Caco-2 (cell line): ENCODE measurements around the gene MMP17. TPM values are rescaled to one million over a fixed set of nuclear protein-coding genes. Genes with fewer than 3 reads are reported as not detected.

Experiments
- BruUV-seq: library from RNA; stranded (reverse); fragments of 400-500 nt; replicated peaks from 2 replicates; lab custom pipeline; 2021; lab: Mats Ljungman, UMichigan
- CTCF ChIA-PET: fragments of 300-600 bp; sonication (Branson Sonifier 250); formaldehyde crosslinking; loops from one replicate; lab custom pipeline; 2022; ENCODE audit warnings: antibody characterized with exemption; lab: Charles Lee
- POLR2A ChIA-PET: fragments of 300-600 bp; sonication (Branson Sonifier 250); formaldehyde crosslinking; loops from one replicate; lab custom pipeline; 2022; ENCODE audit warnings: antibody characterized with exemption; lab: Charles Lee
- DNase-seq, 2 experiments: peaks; one replicate each; pipeline versions ENCODE4 v3.0.0 to v3.0.0-alpha.2; 2020 to 2022
- H3K27me3 ChIP-seq: replicated peaks from 2 replicates; pipeline ENCODE4 v1.6.0; 2011; ENCODE audit warnings: low read length; ENCODE audit not compliant: control insufficient read depth, insufficient read depth
- H3K36me3 ChIP-seq: 2 replicates; pipeline ENCODE4 v1.5.1; 2011; ENCODE audit warnings: low read length; ENCODE audit not compliant: control insufficient read depth, insufficient read depth
- H3K4me1 ChIP-seq: fragments of 250-450 bp; sonication (Bioruptor Pico); 2 replicates; pipeline ENCODE4 v1.5.1; 2020; ENCODE audit warnings: mild to moderate bottlenecking
- H3K4me3 ChIP-seq: 2 replicates; pipeline ENCODE4 v1.5.1; 2011; ENCODE audit warnings: low read depth, mild to moderate bottlenecking, control low read depth, low read length
- H3K9me3 ChIP-seq: fragments of 250-450 bp; sonication (Bioruptor Pico); 2 replicates; pipeline ENCODE4 v1.5.1; 2020; ENCODE audit warnings: mild to moderate bottlenecking, moderate library complexity
- H3K27ac Mint-ChIP-seq: one replicate; pipeline ENCODE4 v1.8.0; 2022; ENCODE audit warnings: mixed read lengths; ENCODE audit not compliant: unreplicated experiment
- H3K27me3 Mint-ChIP-seq: one replicate; pipeline ENCODE4 v1.8.0; 2022; ENCODE audit warnings: mixed read lengths; ENCODE audit not compliant: insufficient read depth, unreplicated experiment
- H3K36me3 Mint-ChIP-seq: one replicate; pipeline ENCODE4 v1.8.0; 2022; ENCODE audit warnings: mild to moderate bottlenecking, mixed read lengths; ENCODE audit not compliant: insufficient read depth, unreplicated experiment
- H3K4me1 Mint-ChIP-seq: one replicate; pipeline ENCODE4 v1.8.0; 2022; ENCODE audit warnings: low read depth, mixed read lengths; ENCODE audit not compliant: unreplicated experiment
- H3K4me3 Mint-ChIP-seq: one replicate; pipeline ENCODE4 v1.8.0; 2022; ENCODE audit warnings: mild to moderate bottlenecking, moderate library complexity, mixed read lengths; ENCODE audit not compliant: unreplicated experiment
- H3K9me3 Mint-ChIP-seq: one replicate; pipeline ENCODE4 v1.8.0; 2022; ENCODE audit warnings: mixed read lengths; ENCODE audit not compliant: unreplicated experiment
- intact Hi-C: fragments of 100-400 bp; cut with micrococcal nuclease; formaldehyde crosslinking; loops from one replicate; pipeline ENCODE4 v1.10.0; 2022; ENCODE audit not compliant: unreplicated experiment
- total RNA-seq: library from RNA; stranded (reverse); gene quantifications from 2 replicates; pipeline ENCODE4 v1.2.3, GENCODE V29; 2022
- TF ChIP-seq, protein P1 (sequence below), 2 experiments: fragments of 200-600 bp in 1 of 2; IDR thresholded peaks; 1 replicate in 1 of 2; 2 replicates in 1 of 2; pipeline versions ENCODE4 v1.5.1 to v1.8.0; 2011 to 2022; ENCODE audit warnings: antibody characterized with exemption in 1 of 2, control low read depth in 1 of 2, inconsistent platforms in 1 of 2, low read depth in 1 of 2, low read length in 1 of 2, mild to moderate bottlenecking in 1 of 2, moderate library complexity in 1 of 2; ENCODE audit not compliant: insufficient read depth in 1 of 2, severe bottlenecking in 1 of 2, unreplicated experiment in 1 of 2

Gene MMP17
- total RNA-seq, 1 experiment from 2014 or later, result 4.6 TPM

GRCh38 chr12:131810726-131811125, 17.5 kb upstream of the MMP17 start:
- H3K9me3 ChIP-seq, result peaks cover 10% of the 10 kb centered on the region
- ChIA-PET CTCF (no interaction called here), POLR2A (no interaction called here)
- Mint-ChIP-seq H3K27ac (no peak overlapping the region), H3K9me3 (peaks cover 11% of the 10 kb centered on the region), H3K27me3 (no peaks in the 10 kb centered on the region), H3K4me1 (no peaks in the 10 kb centered on the region), H3K4me3 (no peak overlapping the region), H3K36me3 (no peaks in the 10 kb centered on the region)
- no TSS peak for BruUV-seq
- no peak for DNase-seq
- no peaks in the 10 kb centered on the region for H3K36me3 ChIP-seq
- no peak overlapping the region for H3K4me3 ChIP-seq
- H3K4me1 ChIP-seq, result no peaks in the 10 kb centered on the region
- TF ChIP-seq, protein P1, sequence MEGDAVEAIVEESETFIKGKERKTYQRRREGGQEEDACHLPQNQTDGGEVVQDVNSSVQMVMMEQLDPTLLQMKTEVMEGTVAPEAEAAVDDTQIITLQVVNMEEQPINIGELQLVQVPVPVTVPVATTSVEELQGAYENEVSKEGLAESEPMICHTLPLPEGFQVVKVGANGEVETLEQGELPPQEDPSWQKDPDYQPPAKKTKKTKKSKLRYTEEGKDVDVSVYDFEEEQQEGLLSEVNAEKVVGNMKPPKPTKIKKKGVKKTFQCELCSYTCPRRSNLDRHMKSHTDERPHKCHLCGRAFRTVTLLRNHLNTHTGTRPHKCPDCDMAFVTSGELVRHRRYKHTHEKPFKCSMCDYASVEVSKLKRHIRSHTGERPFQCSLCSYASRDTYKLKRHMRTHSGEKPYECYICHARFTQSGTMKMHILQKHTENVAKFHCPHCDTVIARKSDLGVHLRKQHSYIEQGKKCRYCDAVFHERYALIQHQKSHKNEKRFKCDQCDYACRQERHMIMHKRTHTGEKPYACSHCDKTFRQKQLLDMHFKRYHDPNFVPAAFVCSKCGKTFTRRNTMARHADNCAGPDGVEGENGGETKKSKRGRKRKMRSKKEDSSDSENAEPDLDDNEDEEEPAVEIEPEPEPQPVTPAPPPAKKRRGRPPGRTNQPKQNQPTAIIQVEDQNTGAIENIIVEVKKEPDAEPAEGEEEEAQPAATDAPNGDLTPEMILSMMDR (IDR thresholded peaks at IDR 0.05; ENCODE audit: insufficient read depth in 1 of 2, low read depth in 1 of 2, low read length in 1 of 2, severe bottlenecking in 1 of 2, unreplicated experiment in 1 of 2), result no peak
- intact Hi-C loops, result no loop called here
- no peaks in the 10 kb centered on the region for H3K27me3 ChIP-seq

DNA sequence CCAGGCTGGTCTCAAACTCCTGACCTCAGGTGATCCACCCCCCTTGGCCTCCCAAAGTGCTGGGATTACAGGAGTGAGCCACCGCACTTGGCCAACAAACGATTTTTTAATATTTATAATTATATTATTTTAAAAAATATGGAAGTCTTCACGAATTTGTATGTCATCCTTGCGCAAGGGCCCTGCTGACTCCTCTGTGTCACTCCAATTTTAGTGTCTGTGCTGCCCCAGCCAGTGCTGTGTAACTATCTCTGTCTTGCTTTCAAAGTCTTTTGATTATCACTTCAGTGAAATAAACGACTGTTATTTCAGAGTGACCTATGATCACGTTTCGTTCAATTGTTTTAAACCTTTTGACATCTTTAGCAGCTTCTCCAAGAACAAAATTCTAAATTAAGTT, 13.1 kb upstream of the MMP17 start:
- BruUV-seq, result no TSS peak
- Histone ChIP-seq H3K27me3 (no peaks in the 10 kb centered on the region), H3K36me3 (no peaks in the 10 kb centered on the region), H3K4me1 (peaks cover 3% of the 10 kb centered on the region; the same call in 1 of the 2 replicates), H3K4me3 (no peak overlapping the region), H3K9me3 (peaks cover 10% of the 10 kb centered on the region)
- H3K4me3 Mint-ChIP-seq, result no peak overlapping the region
- no peak overlapping the region for H3K27ac Mint-ChIP-seq
- H3K36me3 Mint-ChIP-seq, result no peaks in the 10 kb centered on the region
- no peaks in the 10 kb centered on the region for H3K27me3 Mint-ChIP-seq
- intact Hi-C loops, result no loop called here
- ChIA-PET CTCF (no interaction called here), POLR2A (no interaction called here)
- H3K9me3 Mint-ChIP-seq, result peaks cover 11% of the 10 kb centered on the region
- no peak for DNase-seq
- TF ChIP-seq, protein P1 (IDR thresholded peaks at IDR 0.05; ENCODE audit: insufficient read depth in 1 of 2, low read depth in 1 of 2, low read length in 1 of 2, severe bottlenecking in 1 of 2, unreplicated experiment in 1 of 2), result no peak
- H3K4me1 Mint-ChIP-seq, result peaks cover 11% of the 10 kb centered on the region

DNA sequence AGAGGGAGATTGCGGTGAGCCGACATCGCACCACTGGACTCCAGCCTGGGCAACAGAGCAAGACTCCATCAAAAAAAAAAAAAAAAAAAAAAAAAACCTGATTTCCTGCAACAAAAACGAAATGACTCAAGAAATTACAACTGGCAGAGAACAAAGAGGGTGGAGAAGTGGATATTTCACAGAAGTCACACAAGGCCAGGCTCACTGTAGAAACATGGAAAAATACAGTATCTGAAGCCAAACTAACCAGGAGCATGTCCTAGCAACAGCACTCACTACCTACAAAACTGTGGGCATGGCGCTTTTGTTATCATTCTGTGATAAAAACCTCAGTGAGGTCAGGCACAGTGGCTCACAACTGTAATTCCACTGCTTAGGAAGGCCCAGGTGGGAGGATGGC, 11.7 kb upstream of the MMP17 start:
- H3K27ac Mint-ChIP-seq, result no peak overlapping the region
- BruUV-seq, result no TSS peak
- no peaks in the 10 kb centered on the region for H3K36me3 Mint-ChIP-seq
- Histone ChIP-seq H3K27me3 (no peaks in the 10 kb centered on the region), H3K4me1 (peaks cover 3% of the 10 kb centered on the region; the same call in 1 of the 2 replicates), H3K9me3 (peaks cover 10% of the 10 kb centered on the region), H3K4me3 (no peak overlapping the region), H3K36me3 (no peaks in the 10 kb centered on the region)
- H3K4me1 Mint-ChIP-seq, result peaks cover 11% of the 10 kb centered on the region
- no peak overlapping the region for H3K4me3 Mint-ChIP-seq
- ChIA-PET POLR2A (no interaction called here), CTCF (no interaction called here)
- TF ChIP-seq, protein P1 (IDR thresholded peaks at IDR 0.05; ENCODE audit: insufficient read depth in 1 of 2, low read depth in 1 of 2, low read length in 1 of 2, severe bottlenecking in 1 of 2, unreplicated experiment in 1 of 2), result no peak
- DNase-seq, result no peak
- H3K27me3 Mint-ChIP-seq, result no peaks in the 10 kb centered on the region
- peaks cover 11% of the 10 kb centered on the region for H3K9me3 Mint-ChIP-seq
- intact Hi-C loops, result no loop called here
